KOPT-K1 (cell line): Measurements from ENCODE around the gene CALML4.

Source experiments
- H3K27ac ChIP-seq: fragments of 200-600 bp; sonication (generic); 2 replicates; pipeline ENCODE4 v1.5.1; 2016; ENCODE audit warnings: antibody characterized with exemption, mild to moderate bottlenecking, low read depth, low read length; ENCODE audit not compliant: poor library complexity, severe bottlenecking
- H3K36me3 ChIP-seq: fragments of 200-600 bp; sonication (generic); 2 replicates; pipeline ENCODE4 v1.5.1; 2017; ENCODE audit warnings: antibody characterized with exemption, mild to moderate bottlenecking, low read length, moderate library complexity; ENCODE audit not compliant: insufficient read depth
- H3K9me3 ChIP-seq: fragments of 200-600 bp; sonication (generic); 2 replicates; pipeline ENCODE4 v1.5.1; 2017; ENCODE audit warnings: antibody characterized with exemption, low read length, mild to moderate bottlenecking; ENCODE audit not compliant: insufficient read depth, poor library complexity, severe bottlenecking

CALML4 gene

DNA sequence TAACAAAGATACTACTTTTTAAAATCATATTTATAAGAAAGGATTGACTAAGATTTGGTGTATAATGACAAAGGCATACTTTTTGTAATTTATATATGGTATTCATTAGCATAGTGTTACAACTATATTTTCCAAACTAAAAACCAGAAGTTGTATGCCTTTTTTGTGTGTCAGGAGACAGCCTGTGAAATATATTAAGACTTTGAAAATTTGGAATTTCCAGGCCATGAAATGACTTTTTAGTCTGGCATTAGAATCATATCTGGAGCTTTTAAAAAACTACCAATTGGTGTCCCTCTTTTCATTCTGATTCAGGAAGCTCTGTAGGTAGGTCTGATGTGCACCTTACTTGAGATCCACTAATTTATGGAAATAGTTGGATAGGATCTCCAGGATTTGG, 41.9 kb downstream of the CALML4 start:
- H3K36me3 ChIP-seq = peaks cover 74% of the 10 kb centered on the region
- H3K9me3 ChIP-seq = peaks cover 7% of the 10 kb centered on the region
- no peak overlapping the region for H3K27ac ChIP-seq

DNA sequence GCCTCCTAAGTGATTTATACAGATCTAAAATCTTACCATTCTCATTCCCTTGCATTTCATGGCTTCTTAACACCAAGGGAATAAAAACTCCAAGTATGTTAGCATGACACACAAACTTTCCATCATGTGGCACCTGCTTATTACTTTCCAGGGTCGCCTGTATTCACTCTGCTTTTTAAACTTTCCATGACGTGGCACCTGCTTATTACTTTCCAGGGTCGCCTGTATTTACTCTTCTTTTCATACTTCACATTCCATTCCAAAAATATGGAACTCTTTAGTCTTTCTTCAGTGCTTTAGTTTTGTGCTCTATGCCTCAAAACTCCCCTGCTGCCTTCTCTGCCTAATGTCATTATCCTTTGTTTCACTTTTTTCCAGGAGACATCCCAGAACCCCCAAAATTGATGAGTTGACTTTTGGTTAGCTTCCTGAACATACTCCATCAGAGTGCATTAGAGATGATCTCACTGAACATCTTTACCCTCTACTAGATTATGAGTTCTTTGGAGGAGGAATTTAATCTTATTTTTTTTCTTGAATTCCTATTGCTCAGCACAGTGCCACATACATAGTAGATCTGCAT, 47.0 kb downstream of the CALML4 start:
- Histone ChIP-seq H3K9me3 (peaks cover 7% of the 10 kb centered on the region), H3K36me3 (peaks cover 96% of the 10 kb centered on the region), H3K27ac (no peak overlapping the region)

DNA sequence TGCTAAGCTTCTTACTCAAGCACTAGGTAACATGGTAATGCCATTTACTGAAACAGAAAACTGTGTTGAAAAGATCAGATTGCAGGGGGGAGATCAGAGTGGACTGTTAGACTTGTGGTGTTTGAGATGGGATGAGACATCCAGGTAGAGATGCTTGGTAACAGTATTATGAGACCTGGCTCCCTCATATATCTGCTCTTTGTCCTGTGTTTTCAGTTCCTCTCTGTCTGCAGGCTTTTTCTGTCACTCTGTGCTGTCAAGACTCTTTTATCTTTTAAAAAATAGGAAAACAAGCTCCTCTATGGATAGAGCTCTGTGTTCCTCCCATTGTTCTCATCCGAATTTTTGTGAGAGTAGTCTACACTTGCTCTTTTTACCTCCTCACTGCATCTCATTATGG, 48.1 kb downstream of the CALML4 start:
- H3K9me3 ChIP-seq = peaks cover 7% of the 10 kb centered on the region
- peaks cover 96% of the 10 kb centered on the region for H3K36me3 ChIP-seq

DNA sequence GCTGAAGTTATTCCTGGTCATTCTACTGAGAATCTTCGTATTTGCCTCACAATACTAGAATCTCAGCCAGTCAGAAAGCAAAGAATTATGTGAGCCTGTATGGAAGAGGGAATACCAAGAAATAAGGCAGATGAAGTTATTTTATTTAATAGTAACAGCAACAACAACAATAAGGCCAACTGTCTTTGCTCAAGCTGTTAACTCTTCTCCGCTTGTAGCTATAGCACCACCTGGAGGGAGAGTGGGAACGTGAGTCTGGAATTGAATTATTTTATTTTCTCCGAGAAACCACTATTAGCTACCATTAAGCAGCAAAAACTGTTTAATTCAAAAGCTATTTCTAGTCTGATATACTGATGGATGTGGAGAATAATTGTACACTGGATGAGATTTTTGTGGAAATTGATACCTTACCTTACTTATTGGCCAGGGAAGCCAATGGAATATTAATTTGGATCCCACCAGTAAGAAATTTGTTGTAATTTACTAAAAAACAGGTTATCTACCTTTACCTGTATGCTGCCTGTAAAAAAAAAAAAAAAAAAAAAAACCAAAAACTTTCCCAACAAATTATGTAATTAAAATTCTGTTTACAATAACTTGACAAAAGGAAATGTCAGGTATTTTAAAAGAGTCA, 50.1 kb downstream of the CALML4 start:
- H3K27ac ChIP-seq = no peak overlapping the region
- H3K36me3 ChIP-seq = peaks cover 78% of the 10 kb centered on the region
- no peaks in the 10 kb centered on the region for H3K9me3 ChIP-seq

More for the DNA sequence above, 48.1 kb downstream of the CALML4 start:
- no peak overlapping the region for H3K27ac ChIP-seq

DNA sequence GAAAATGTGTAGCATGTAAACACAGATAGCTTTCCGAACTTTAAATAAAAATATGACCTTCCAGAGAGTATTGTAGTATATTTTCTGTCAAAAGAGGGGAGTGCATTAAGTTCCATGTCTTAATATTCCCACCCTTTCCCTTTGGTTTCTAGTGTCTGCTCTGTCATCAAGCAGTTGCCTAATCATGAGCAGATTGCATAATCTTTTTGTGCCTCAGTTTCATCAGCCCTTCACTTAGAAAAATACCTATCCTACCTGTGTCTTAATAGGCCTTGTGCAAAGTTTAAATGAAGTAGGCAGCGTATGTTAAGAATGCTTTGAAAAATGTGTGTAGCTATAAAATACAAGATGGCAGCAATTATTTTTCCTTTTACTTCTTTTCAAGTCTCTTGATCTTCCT, 52.8 kb downstream of the CALML4 start:
- Histone ChIP-seq H3K9me3 (no peaks in the 10 kb centered on the region), H3K27ac (no peak overlapping the region), H3K36me3 (peaks cover 65% of the 10 kb centered on the region)

DNA sequence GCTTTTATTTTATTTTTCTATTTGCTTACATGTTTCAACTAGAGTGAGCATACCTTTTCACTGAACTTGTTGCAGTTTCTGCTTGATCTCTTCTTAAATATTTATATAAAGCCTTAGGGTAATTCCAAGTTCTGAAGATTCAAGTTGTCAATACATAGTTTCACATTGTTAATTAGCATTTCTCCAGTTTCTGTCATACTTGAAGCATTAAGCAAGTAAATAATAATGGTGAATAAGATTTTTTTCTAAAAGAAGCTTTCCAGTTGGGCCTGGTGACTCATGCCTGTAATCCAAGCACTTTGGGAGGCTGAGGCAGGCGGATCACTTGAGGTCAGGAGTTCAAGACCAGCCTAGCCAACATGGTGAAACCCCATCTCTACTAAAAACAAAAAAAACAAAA, 53.9 kb downstream of the CALML4 start:
- peaks cover 65% of the 10 kb centered on the region for H3K36me3 ChIP-seq
- H3K9me3 ChIP-seq = no peaks in the 10 kb centered on the region
- H3K27ac ChIP-seq = no peak overlapping the region

DNA sequence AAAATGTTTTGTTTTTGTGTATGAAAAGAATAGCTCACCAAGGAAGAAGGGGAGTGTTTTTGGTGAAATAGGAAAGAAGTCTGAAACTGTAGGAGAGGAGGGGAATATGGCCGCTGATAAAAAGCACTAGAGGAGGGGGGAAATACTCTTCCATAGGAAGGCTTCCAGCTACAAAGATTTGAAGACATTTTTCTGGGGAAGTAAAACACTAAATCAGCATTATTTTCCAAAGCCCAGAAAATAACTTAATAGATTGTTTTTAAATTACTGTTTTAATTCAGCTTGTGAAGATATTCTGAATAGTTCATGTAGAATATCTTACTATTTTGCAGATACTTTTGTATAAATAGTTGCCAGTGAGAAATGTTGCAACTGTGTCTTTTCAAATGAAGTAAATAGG, 54.9 kb downstream of the CALML4 start:
- Histone ChIP-seq H3K27ac (no peak overlapping the region), H3K9me3 (no peaks in the 10 kb centered on the region), H3K36me3 (peaks cover 65% of the 10 kb centered on the region)

DNA sequence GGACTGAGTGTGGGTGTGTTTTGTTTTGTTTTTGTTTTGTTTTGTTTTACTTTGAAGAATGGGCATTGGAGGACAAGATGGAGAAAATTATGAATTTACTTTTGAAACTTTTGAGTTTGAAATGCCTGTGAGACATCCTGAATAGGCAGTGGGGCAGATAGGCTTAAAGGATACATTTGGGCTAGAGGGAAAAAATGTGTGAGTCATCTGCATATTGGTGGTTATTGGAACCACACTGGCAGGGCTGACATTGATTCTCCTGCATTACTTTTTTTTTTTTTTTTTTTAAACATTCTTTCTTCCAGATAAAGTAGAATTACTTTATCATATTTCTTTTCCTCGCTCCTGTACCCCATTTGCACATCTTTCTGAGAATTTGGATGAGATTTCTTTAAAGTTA, 56.1 kb downstream of the CALML4 start:
- H3K9me3 ChIP-seq = no peaks in the 10 kb centered on the region
- peaks cover 65% of the 10 kb centered on the region for H3K36me3 ChIP-seq
- no peak overlapping the region for H3K27ac ChIP-seq

DNA sequence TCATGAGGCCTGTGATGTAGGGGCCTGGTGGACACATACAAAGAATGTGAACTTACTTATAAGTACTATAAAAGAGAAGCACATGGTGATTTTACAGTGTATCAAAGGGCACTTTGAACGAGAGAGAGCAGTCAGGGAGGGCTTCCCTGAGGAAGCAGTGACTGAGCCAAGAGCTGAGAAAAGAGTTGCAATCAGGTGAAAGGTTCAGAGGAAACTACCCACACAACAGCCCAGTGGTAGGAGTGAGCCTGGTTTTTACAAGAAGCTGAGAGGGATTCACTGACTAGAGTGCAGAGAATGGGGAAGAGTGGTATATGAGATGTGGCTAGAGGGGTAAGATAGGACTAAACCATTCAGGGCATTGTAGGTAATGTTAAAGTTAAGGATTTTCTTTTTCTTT, 57.1 kb downstream of the CALML4 start:
- no peak overlapping the region for H3K27ac ChIP-seq
- H3K9me3 ChIP-seq = no peaks in the 10 kb centered on the region
- peaks cover 64% of the 10 kb centered on the region for H3K36me3 ChIP-seq

DNA sequence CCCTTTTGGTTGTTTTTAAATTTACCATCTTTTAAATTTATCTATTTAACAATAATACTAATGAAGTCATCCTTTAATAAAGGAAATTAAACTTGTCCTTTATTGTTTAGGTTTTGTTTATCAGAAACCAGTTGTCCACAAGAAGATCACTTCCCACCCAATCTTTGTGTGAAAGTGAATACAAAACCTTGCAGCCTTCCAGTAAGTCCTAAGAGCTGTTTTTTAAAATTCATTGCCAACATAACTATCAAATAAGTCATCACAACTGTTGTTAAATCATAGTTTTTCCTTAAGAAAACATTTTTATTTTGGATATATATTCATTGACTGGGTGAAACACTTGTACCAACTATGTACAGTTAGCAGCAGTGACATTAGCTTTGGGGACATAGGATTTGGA, 59.4 kb downstream of the CALML4 start:
- Histone ChIP-seq H3K36me3 (peaks cover 54% of the 10 kb centered on the region), H3K27ac (no peak overlapping the region), H3K9me3 (no peaks in the 10 kb centered on the region)

DNA sequence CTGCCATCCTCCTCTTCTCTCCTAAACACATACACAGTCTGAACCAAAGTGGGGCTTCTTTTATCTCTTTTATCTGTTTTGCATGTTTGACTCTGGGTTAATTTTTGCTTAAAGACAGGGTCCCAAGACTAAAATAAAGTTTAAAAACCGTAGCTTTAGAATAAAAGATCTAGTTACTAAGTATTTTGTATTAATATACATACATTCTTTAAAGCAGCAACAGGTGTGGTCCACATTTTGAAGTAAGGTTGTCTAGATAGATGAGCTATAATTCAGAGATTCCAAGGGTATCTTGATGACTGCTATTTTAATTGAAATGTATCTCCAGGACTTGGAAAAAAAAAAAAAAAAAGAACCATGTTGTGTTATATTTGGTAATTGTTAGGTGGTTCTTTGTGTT, 61.3 kb downstream of the CALML4 start:
- no peaks in the 10 kb centered on the region for H3K9me3 ChIP-seq
- peaks cover 52% of the 10 kb centered on the region for H3K36me3 ChIP-seq
- no peak overlapping the region for H3K27ac ChIP-seq

DNA sequence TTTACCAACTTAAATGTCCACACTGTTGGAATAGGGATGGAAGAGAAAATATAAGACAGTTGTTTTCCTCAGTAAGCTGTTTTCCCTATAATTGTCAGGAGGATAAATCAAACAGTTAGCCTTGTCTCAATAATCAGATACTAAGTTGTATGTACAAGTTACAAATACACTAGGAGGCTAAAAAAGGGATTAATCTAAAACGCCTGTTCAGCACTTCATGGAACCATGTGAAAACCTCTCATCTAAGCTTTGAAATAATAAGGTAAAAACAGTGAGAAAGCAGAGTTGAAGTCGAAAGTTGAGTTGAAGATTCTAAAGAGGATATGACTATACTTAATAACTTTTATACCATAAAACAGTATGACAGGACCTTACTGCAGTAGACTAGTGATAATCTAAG, 62.0 kb downstream of the CALML4 start:
- Histone ChIP-seq H3K27ac (no peak overlapping the region), H3K36me3 (peaks cover 46% of the 10 kb centered on the region), H3K9me3 (no peaks in the 10 kb centered on the region)
